GM12891 (cell line): ENCODE measurements around the gene NUDT21.

Experiments
- DNase-seq: peaks from one replicate; pipeline ENCODE4 v3.0.0; 2011; ENCODE audit warnings: low spot score; ENCODE audit not compliant: insufficient read length
- FAIRE-seq: peaks from 2 replicates; lab custom pipeline; 2011; peaks lifted over from hg19 to GRCh38; lab: Jason Lieb, UNC
- PAX5 ChIP-seq: IDR thresholded peaks from 2 replicates; pipeline ENCODE4 v1.6.1; 2011; ENCODE audit warnings: low read length, moderate library complexity, mild to moderate bottlenecking; ENCODE audit not compliant: insufficient read depth, severe bottlenecking
- POLR2A ChIP-seq: IDR thresholded peaks from 2 replicates; pipeline ENCODE4 v1.6.1; 2011; ENCODE audit warnings: low read depth, low read length, control low read depth
- POLR2AphosphoS5 ChIP-seq: IDR thresholded peaks from 2 replicates; pipeline ENCODE4 v1.6.1; 2011; ENCODE audit warnings: low read depth, low read length, control low read depth
- POU2F2 ChIP-seq: IDR thresholded peaks from 2 replicates; pipeline ENCODE4 v1.6.1; 2011; ENCODE audit warnings: low read depth, mild to moderate bottlenecking, control low read depth, low read length, moderate library complexity
- SPI1 ChIP-seq: IDR thresholded peaks from 2 replicates; pipeline ENCODE4 v1.6.1; 2011; ENCODE audit warnings: low read depth, low read length, control low read depth
- TAF1 ChIP-seq: IDR thresholded peaks from 2 replicates; pipeline ENCODE4 v1.6.1; 2011; ENCODE audit warnings: low read depth, low read length, control low read depth

Gene NUDT21

DNA sequence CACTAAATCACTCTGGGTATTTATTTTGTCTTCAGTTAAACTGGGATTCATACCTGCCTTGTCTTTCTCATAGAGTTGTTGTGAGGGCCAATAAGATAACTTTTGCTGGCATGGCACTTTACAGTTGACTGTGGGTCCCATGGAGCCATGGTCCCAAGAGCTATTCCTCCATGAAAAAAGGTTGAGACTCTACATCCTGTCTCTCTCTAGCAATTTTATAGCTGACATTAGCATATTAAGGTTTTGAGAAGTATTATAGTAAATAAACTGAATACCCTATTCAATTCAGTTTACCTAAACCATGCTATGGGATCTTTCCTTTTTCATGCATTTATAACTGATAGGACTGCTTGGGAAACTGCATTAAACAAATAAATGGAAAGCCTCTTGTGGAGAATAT lies 17.7 kb upstream of the NUDT21 start:
- no peak for DNase-seq
- FAIRE-seq = no peak
- no peak for TF ChIP-seq SPI1
- TF ChIP-seq POLR2AphosphoS5 = no peak
- no peak for TF ChIP-seq POLR2A
- no peak for TF ChIP-seq TAF1
- TF ChIP-seq POU2F2 = no peak
- TF ChIP-seq PAX5 = no peak

DNA sequence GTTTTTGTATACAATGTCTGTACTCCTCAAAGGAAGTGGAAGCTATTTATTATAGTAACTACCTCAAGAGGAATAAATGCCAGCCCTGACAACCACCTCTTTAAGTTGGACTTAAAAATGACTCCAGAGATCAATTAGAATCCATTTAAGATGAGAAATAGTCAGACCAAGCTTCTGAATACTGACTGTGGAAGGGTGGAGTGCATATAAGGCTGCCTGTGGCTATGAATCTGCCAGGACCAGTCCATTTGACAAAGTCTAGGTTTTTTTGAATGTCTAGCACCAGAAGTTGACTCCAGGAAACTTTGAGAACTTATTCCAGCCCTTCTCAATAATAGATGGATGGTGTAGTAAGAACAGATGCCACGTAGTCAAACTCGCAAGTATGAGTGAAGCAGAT lies 15.2 kb upstream of the NUDT21 start:
- FAIRE-seq = no peak
- DNase-seq = no peak
- TF ChIP-seq TAF1 (no peak), PAX5 (no peak), POU2F2 (no peak), SPI1 (no peak), POLR2AphosphoS5 (no peak), POLR2A (no peak)

DNA sequence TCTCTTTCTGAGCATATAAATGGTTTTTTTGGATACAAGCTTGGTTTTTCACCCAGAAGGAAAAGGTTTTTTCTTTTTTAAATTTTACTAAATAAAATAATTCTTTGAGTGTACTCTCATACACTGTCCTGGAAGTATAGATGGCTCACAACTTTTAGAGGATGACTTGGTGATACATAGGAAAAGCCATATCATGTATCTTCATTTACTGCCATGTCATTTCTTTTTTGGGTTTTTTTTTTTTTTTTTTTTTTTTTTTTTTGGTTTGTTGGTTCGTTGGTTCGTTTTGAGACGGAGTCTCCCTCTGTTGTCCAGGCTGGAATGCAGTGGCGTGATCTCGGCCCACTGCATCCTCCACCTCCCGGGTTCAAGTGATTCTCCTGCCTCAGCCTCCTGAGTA lies 12.0 kb upstream of the NUDT21 start:
- TF ChIP-seq TAF1 (no peak), POU2F2 (no peak), POLR2A (no peak), SPI1 (no peak), PAX5 (no peak), POLR2AphosphoS5 (no peak)
- DNase-seq (no peak), FAIRE-seq (no peak)

DNA sequence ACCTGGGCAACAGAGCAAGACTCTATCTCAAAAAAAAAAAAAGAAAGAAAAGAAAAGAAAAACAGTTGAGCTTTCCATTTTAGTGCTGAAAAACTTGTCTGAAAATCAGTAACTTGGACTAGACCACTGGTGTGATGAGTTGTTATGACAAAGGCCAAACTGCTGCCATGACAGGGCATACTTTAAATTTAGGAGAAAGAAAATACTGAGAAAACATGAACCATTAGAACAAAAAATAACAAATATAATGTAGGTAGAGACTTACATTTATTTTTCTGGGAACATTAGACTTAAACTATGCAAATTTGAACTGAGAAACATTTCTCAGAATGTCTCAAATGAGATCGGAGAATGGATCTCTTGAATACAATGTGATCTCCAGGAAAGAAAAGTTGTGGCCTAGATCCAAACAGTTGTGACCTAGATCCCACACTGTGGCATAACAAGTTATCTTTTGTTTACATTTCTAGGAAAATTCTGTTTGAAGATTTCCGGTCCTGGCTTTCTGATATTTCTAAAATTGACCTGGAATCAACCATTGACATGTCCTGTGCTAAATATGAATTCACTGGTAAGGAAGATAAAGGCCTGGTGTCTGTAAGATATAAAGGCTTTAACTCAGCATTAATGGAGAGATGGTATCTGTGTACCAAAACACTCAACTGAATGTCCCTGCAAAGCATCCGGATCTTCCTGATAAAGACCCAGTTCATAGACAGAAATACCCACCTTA lies 11.1 kb upstream of the NUDT21 start:
- FAIRE-seq = no peak
- TF ChIP-seq POU2F2 (no peak), POLR2A (no peak), PAX5 (no peak), SPI1 (no peak)
- no peak for DNase-seq

DNA sequence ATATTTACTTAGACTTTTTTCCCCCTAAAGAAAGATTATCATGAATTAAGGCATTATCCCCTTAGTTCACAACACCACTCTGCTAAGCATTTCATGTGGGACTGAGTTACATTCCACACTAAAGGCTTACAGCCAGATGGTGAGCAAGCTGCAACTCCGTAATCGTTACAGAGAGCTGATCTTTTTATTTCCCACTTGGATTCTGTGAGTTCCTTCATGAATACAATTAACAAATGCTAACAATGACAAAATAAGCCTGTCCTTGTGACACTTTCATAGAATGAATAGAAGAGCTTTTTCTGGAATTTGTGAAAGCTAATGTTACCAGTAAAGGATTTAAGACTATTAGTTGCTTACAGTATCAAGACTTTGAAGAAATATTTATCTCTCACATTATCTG lies 9.0 kb upstream of the NUDT21 start:
- DNase-seq = no peak
- TF ChIP-seq POU2F2 = no peak
- no peak for TF ChIP-seq POLR2AphosphoS5
- no peak for TF ChIP-seq SPI1
- no peak for FAIRE-seq

DNA sequence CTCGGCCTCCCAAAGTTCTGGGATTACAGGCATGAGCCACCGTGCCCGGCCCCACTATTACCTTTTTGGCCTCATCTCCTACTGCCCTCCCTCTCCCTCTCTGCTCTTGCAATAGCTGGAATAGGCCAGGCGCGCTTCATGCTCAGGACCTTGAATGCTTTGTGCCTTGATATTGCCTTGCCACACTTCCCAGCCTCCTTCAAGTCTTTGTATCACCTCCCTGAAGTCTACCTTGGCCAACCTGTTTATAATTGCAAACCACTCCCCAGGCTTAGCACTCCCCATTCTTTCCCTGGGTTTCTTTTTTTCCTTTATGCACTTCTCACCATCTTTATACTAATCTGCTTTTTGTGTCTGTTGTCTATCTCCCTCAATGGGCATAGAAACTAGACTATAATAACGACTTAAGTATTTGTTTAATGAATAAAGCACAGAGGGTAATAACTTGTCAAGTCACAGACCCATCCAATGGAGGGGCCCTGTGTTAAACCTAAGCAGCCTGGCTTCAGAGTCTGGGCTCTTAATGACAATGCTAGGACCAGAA lies 6.9 kb upstream of the NUDT21 start:
- DNase-seq (no peak), FAIRE-seq (no peak)
- TF ChIP-seq SPI1 = no peak
- no peak for TF ChIP-seq PAX5
- TF ChIP-seq TAF1 = no peak
- TF ChIP-seq POLR2AphosphoS5 = no peak
- TF ChIP-seq POU2F2 = no peak
- no peak for TF ChIP-seq POLR2A

DNA sequence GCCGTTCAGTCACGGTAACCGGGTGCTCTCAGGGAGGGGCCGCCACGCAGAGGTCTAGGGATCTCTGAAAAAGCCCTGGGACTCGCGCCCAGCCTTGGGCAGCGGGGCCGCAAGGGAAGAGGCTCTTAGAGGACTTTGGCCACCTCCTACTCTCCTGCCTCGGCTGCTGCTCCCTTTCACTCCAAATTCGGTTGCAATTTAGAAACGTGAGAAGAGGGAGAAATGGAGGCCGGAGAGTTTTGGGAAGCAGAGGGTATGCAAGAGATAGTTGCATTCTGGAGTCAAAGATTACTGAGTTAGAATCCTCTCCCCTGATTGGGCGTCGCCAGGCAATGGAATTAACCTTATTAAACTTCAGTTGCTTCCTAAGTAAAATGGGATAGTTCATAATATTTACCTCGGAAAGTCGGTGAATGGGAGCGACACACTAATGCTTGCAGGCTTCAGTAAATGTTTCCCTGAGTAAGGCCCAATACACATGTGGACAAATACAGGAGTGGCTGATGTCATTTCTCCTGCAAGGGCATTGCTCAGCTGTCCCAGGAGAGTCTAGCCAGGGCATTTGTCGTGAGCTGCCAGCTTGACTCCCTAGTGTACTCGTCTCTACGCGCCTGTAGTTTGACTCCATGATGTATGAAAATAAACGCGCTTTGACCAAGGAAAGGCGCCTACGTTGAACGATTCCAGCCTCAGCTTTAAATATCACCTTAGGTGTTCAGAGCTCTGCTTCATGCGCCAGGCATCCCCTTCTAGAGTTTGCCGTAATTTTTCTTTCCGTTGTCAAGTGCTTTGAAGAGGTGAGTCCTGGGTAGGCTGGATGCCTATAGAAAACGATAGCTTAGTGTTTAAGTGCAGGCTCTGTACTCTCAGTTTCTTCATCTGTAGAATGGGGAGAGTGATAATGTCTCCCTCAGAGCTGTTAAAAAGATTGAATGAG lies 889 bp upstream of the NUDT21 start:
- peak; percentile 15 for DNase-seq
- FAIRE-seq = peak; percentile 47
- no peak for TF ChIP-seq SPI1
- no peak for TF ChIP-seq TAF1
- TF ChIP-seq POU2F2 = no peak
- TF ChIP-seq POLR2AphosphoS5 = no peak
- no peak for TF ChIP-seq PAX5
- no peak for TF ChIP-seq POLR2A

DNA sequence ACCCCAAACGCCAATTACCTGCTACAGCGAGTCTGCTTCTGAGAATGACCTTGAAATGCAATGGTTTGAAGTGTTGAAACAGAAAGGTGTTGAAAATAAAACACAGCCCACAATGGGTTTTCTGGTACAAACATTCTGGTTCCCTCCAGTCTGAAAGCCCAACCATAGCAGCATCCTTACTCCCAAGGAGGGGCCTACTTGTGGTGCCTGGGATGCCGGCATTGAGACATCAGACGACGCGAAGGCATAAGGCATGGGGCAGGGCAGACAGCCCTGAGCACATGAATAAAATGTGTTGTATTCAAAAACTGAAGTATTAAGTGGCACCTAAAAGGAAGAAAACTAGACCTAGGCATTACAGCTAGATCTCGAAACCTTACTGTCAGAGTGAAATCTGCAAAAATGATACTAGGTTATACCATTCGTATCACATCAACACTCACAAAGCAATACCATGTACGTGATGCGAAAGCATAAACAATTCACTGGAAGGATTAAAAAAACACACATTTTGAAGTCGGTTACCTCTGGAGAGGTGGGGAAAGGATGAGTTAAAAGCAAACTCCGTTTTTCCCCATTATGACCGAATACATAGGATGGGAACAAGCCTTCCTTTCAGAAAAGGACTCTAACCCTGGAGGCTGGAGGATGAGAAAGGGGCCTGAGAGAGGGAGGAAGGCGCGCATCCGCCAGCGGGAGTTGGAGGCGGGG lies 702 bp downstream of the NUDT21 start:
- FAIRE-seq = peak; percentile 16
- TF ChIP-seq SPI1 (no peak), PAX5 (no peak), POU2F2 (no peak), TAF1 (no peak), POLR2A (no peak), POLR2AphosphoS5 (no peak)
- DNase-seq = no peak

DNA sequence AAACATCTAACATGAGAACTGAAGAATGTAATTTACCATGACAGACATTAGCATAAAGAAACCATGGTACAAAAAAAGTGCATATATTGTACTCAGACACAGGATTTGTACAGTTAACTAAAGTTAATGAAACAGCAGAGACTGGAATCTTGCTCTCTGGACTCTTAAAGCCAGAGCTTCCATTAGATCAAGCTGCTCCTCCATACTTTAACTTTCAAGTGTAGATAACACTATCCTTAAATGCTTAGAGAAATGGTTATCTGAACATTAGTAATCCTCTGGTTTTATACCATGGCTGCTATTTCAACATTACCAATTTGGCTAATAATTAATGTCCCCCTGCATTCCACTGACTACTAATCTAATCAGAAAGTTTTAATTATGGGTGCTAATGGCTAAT lies 3.1 kb downstream of the NUDT21 start:
- TF ChIP-seq POLR2A = no peak
- no peak for TF ChIP-seq POLR2AphosphoS5
- no peak for TF ChIP-seq TAF1
- TF ChIP-seq PAX5 = no peak
- TF ChIP-seq POU2F2 = no peak
- no peak for DNase-seq
- no peak for FAIRE-seq
